SK-N-MC (cell line): ENCODE results near the gene KIFC3.

Experiments
- EZH2 ChIP-seq: fragments of 200-600 bp; sonication (generic); IDR thresholded peaks from one replicate; pipeline ENCODE4 v1.6.1; 2017; ENCODE audit warnings: antibody characterized with exemption
- FOXP2 ChIP-seq: optimal IDR thresholded peaks from 2 replicates; pipeline ENCODE3; 2011; ENCODE audit warnings: mild to moderate bottlenecking, moderate library complexity; ENCODE audit not compliant: insufficient read depth; ENCODE audit errors: extremely low read length, control extremely low read depth
- POLR2AphosphoS5 ChIP-seq: IDR thresholded peaks from 2 replicates; pipeline ENCODE4 v1.6.1; 2012; ENCODE audit warnings: mild to moderate bottlenecking, low read depth, low read length, borderline replicate concordance

DNA sequence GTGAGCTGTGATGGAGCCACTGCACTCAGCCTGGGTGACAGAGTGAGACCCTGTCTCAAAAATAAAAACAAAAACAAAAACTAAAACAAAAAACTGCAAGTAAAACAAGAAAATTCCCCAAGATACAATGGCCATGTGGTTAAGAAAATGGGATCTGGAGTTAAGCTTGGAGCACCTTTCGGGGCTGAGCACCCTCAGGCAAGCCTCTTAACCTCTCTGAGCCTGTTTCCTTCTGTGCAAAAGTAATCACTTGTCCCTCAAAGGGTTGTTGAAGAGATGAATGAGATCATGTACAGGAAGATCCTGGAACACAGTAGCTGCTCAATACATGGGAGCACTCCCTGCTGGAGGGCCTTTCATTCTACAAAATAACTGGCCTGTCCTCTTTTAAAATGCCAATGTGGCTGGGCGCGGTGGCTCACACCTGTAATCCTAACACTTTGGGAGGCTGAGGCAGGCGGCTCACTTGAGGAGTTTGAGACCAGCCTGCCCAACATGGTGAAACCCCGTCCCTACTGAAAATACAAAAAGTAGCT lies 19.8 kb upstream of the KIFC3 start:
- TF ChIP-seq EZH2 (no peak), POLR2AphosphoS5 (no peak), FOXP2 (no peak)
